ENCODE results near the gene GOLM1. TPM values are rescaled to one million over a fixed set of nuclear protein-coding genes. Genes with fewer than 3 reads are reported as not detected.

GOLM1 gene
- total RNA-seq, 1 experiment from 2014 or later = 66.2 TPM

- DNase-seq (ENCODE audit: low read depth) = no peak
These were observed 118.0 kb downstream of the GOLM1 start for GRCh38 chr9:85981369-85981768.

GRCh38 chr9:85978496-85978895 lies 120.9 kb downstream of the GOLM1 start:
- no peak for DNase-seq (ENCODE audit: low read depth)

Other genes starting within 250 kb of the GOLM1 start
- gene NAA35, start 158.4 kb downstream of the GOLM1 start, total RNA-seq (2014; rRNA removed; shearing (Covaris generic)) = 28.2 and 30.9 TPM in 2 replicates
- gene C9orf153, start 160.1 kb upstream of the GOLM1 start, total RNA-seq (2014; rRNA removed; shearing (Covaris generic)) = not detected in 2 replicates
- gene ISCA1, start 183.0 kb upstream of the GOLM1 start, total RNA-seq (2014; rRNA removed; shearing (Covaris generic)) = 53.1 TPM in 2 replicates

All from Daoy (cell line).